Left ventricle myocardium inferior (tissue), 1 donor: ENCODE measurements around the gene UST. TPM values are rescaled to one million over a fixed set of nuclear protein-coding genes. Genes with fewer than 3 reads are reported as not detected.

Source experiments
- DNase-seq: peaks from one replicate; pipeline ENCODE4 v3.0.0-alpha.2; 2020
- H3K27ac ChIP-seq: fragments of 200-600 bp; replicated peaks from 2 replicates; pipeline ENCODE4 v1.8.0; 2021
- H3K27me3 ChIP-seq: fragments of 200-600 bp; 2 replicates; pipeline ENCODE4 v1.8.0; 2021; ENCODE audit warnings: low read depth
- H3K36me3 ChIP-seq: fragments of 200-600 bp; 2 replicates; pipeline ENCODE4 v1.8.0; 2021
- H3K4me1 ChIP-seq: fragments of 200-600 bp; 2 replicates; pipeline ENCODE4 v1.8.0; 2021
- H3K4me3 ChIP-seq: fragments of 200-600 bp; 2 replicates; pipeline ENCODE4 v1.8.0; 2021; ENCODE audit warnings: mild to moderate bottlenecking, moderate library complexity
- H3K9me3 ChIP-seq: fragments of 200-600 bp; replicated peaks from 2 replicates; pipeline ENCODE4 v1.8.0; 2021
- intact Hi-C: fragments of 100-400 bp; cut with micrococcal nuclease; formaldehyde crosslinking; loops from one replicate; pipeline ENCODE4 v1.11.0; 2022
- total RNA-seq: library from RNA; stranded (reverse); fragmentation: NEBNext Ultra II Directional; extraction: Animal tissue kit (Norgen Biotek cat#: 25700); gene quantifications from one replicate; pipeline ENCODE4 v1.2.1, GENCODE V29; 2021
- TF ChIP-seq, protein P1 (sequence below): fragments of 200-600 bp; IDR thresholded peaks from 2 replicates; pipeline ENCODE4 v1.8.0; 2021; ENCODE audit warnings: antibody characterized with exemption, mild to moderate bottlenecking, borderline replicate concordance
- donor health status: DM: no; HTN: yes; CAD: no; lungs with severe emphysema.

The UST gene
- total RNA-seq, 1 donor from 2014 or later, result 3.3 TPM

DNA sequence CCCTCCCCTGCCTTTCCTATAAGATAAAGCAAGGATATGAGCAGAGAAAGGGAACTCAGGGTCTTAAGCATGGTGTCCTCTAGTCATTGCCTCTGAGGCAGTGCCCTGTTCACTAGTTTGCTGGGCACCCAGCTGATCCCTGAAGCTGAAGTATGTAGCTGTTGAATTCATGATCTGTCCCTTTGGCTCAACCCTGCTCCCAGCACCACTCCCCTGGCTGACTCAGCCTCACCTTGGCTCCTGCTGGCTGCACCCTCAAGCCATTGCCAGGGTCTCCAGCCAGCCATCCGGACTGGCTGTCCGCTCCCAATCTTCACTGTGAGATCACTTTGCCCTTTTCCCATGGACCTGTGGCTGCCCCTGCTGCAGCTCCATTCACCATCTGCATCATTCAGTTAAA lies 25.9 kb upstream of the UST start:
- no peaks in the 10 kb centered on the region for H3K27me3 ChIP-seq
- intact Hi-C loops, result no loop called here
- H3K4me1 ChIP-seq, result no peaks in the 10 kb centered on the region
- H3K27ac ChIP-seq, result no peak overlapping the region
- H3K36me3 ChIP-seq, result no peaks in the 10 kb centered on the region
- DNase-seq, result no peak
- H3K9me3 ChIP-seq, result peaks cover 13% of the 10 kb centered on the region
- H3K4me3 ChIP-seq, result no peak overlapping the region
- TF ChIP-seq, protein P1, sequence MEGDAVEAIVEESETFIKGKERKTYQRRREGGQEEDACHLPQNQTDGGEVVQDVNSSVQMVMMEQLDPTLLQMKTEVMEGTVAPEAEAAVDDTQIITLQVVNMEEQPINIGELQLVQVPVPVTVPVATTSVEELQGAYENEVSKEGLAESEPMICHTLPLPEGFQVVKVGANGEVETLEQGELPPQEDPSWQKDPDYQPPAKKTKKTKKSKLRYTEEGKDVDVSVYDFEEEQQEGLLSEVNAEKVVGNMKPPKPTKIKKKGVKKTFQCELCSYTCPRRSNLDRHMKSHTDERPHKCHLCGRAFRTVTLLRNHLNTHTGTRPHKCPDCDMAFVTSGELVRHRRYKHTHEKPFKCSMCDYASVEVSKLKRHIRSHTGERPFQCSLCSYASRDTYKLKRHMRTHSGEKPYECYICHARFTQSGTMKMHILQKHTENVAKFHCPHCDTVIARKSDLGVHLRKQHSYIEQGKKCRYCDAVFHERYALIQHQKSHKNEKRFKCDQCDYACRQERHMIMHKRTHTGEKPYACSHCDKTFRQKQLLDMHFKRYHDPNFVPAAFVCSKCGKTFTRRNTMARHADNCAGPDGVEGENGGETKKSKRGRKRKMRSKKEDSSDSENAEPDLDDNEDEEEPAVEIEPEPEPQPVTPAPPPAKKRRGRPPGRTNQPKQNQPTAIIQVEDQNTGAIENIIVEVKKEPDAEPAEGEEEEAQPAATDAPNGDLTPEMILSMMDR, result no peak

DNA sequence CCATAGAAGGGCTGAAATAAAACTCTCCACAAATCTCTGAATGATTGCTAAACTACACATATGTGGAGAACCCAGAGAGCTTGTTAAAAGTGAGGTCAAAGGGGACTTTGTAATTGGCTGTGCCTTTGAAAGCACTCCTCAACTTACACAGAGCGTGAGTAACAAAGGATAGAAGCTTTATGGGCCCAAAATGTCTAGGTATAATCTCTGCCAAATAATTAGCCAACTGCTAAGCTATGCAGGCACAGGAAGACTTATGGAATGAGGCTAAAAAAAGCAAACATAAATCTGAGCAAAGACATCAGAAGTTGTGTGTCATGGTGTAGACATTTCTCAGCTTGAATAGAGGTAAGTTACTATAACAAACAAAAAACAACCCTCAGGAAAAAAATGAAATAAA lies 23.3 kb upstream of the UST start:
- TF ChIP-seq, protein P1, result no peak
- intact Hi-C loops, result no loop called here

DNA sequence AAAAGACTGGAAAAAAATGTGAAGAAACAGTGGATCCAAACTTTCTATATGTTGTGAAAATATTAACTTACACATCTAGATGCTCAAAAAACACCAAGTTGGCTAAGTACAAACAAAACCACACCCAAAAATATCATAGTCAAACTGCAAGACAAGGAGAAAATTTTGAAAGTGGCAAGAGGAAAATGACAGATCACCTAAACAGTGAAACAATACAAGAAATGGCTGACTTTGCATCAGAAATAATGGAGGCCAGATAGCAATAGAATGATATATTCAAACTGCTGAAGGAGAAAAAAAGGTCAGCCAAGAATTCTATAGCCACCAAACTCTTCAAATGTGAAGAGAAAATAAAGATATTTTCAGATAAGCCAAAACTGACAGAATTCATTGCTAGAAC lies 22.4 kb upstream of the UST start:
- no peaks in the 10 kb centered on the region for H3K36me3 ChIP-seq
- H3K4me1 ChIP-seq, result no peaks in the 10 kb centered on the region
- intact Hi-C loops, result no loop called here
- no peak overlapping the region for H3K27ac ChIP-seq
- H3K4me3 ChIP-seq, result no peak overlapping the region
- peaks cover 36% of the 10 kb centered on the region for H3K9me3 ChIP-seq
- DNase-seq, result no peak
- H3K27me3 ChIP-seq, result no peaks in the 10 kb centered on the region
- TF ChIP-seq, protein P1, result no peak

More for the DNA sequence above, 23.3 kb upstream of the UST start:
- no peaks in the 10 kb centered on the region for H3K4me1 ChIP-seq
- DNase-seq, result no peak
- no peak overlapping the region for H3K27ac ChIP-seq
- no peak overlapping the region for H3K4me3 ChIP-seq
- peaks cover 36% of the 10 kb centered on the region for H3K9me3 ChIP-seq
- no peaks in the 10 kb centered on the region for H3K27me3 ChIP-seq
- H3K36me3 ChIP-seq, result no peaks in the 10 kb centered on the region

DNA sequence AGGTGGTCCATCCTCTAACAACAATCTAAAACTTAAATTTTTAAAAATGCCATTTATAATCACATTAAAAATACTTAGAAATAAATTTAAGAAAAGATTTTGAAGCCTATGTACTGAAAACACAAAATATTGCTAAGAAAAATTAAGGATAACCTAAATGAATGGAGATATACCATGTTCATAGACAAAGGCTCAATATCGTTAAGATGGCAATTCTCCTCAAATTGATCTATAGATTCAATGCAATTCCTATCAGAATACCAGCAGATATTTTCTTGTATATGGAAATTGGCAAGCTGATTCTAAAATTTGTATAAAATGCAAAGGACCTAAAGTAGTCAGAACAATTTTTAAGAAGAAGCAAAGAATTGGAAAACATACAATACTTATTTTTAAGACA lies 19.7 kb upstream of the UST start:
- intact Hi-C loops, result no loop called here
- H3K4me3 ChIP-seq, result no peak overlapping the region
- peaks cover 36% of the 10 kb centered on the region for H3K9me3 ChIP-seq
- no peaks in the 10 kb centered on the region for H3K27me3 ChIP-seq
- H3K27ac ChIP-seq, result no peak overlapping the region
- no peaks in the 10 kb centered on the region for H3K36me3 ChIP-seq
- no peak for DNase-seq
- H3K4me1 ChIP-seq, result no peaks in the 10 kb centered on the region
- TF ChIP-seq, protein P1, result no peak

DNA sequence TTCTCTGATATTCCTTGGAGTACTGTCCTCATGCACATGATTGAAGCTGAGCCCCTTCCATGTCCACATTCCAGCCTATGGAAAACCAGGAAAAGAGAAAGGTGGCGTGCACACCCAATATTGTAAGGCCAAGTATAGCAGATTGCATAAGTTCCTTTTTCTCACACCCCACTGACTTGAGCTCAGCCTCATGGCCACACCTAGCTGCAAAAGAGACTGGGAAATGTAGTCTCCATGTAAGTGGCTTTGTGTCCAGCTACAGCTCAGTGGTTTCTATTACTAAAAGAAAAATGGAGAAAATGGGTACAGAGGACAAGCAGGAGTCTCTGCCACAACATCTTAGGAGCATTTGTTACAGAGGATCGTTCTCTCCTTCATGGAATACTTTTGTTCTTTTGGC lies 10.8 kb upstream of the UST start:
- TF ChIP-seq, protein P1, result no peak
- Histone ChIP-seq H3K36me3 (no peaks in the 10 kb centered on the region), H3K9me3 (no peaks in the 10 kb centered on the region), H3K4me1 (peaks cover 6% of the 10 kb centered on the region), H3K27ac (no peak overlapping the region), H3K4me3 (no peak overlapping the region), H3K27me3 (no peaks in the 10 kb centered on the region)
- intact Hi-C loops, result no loop called here
- DNase-seq, result no peak
